ENCODE data around the gene ZSCAN12.

GRCh38 chr6:28351087-28351486 lies 48.5 kb downstream of the ZSCAN12 start:
- TF ChIP-seq, protein P1, sequence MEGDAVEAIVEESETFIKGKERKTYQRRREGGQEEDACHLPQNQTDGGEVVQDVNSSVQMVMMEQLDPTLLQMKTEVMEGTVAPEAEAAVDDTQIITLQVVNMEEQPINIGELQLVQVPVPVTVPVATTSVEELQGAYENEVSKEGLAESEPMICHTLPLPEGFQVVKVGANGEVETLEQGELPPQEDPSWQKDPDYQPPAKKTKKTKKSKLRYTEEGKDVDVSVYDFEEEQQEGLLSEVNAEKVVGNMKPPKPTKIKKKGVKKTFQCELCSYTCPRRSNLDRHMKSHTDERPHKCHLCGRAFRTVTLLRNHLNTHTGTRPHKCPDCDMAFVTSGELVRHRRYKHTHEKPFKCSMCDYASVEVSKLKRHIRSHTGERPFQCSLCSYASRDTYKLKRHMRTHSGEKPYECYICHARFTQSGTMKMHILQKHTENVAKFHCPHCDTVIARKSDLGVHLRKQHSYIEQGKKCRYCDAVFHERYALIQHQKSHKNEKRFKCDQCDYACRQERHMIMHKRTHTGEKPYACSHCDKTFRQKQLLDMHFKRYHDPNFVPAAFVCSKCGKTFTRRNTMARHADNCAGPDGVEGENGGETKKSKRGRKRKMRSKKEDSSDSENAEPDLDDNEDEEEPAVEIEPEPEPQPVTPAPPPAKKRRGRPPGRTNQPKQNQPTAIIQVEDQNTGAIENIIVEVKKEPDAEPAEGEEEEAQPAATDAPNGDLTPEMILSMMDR (IDR thresholded peaks at IDR 0.05), result no peak
- TF ChIP-seq POLR2A (IDR thresholded peaks at IDR 0.05) (no peak), POLR2AphosphoS5 (IDR thresholded peaks at IDR 0.05) (no peak)
